HepG2 (cell line): Measurements from ENCODE around the gene PPP4C. TPM values are rescaled to one million over a fixed set of nuclear protein-coding genes. Genes with fewer than 3 reads are reported as not detected.

Experiments
- ASH2L ChIP-seq: fragments of 300-600, 200-600 bp; sonication (generic); IDR thresholded peaks from 2 replicates; pipeline ENCODE4 v1.7.0; 2017; ENCODE audit warnings: low read depth, mild to moderate bottlenecking, moderate library complexity, mixed read lengths, low read length; ENCODE audit not compliant: insufficient read length
- ATAD3A ChIP-seq: sonication (generic); formaldehyde crosslinking; IDR thresholded peaks from 2 replicates; pipeline ENCODE4 v1.4.0; 2020; ENCODE audit warnings: missing genetic modification reagents
- BHLHE40 ChIP-seq: IDR thresholded peaks from 2 replicates; pipeline ENCODE4 v1.6.1; 2011; ENCODE audit warnings: low read length, improper control_type of control experiment
- GZF1 ChIP-seq: sonication (generic); formaldehyde crosslinking; IDR thresholded peaks from 2 replicates; pipeline ENCODE4 v1.5.1; 2020; ENCODE audit warnings: mild to moderate bottlenecking, missing genetic modification reagents
- ZBTB42 ChIP-seq: sonication (generic); formaldehyde crosslinking; IDR thresholded peaks from 2 replicates; pipeline ENCODE4 v1.5.0; 2020; ENCODE audit warnings: mild to moderate bottlenecking, missing genetic modification reagents
- ZNF143 ChIP-seq: sonication (generic); formaldehyde crosslinking; IDR thresholded peaks from 2 replicates; pipeline ENCODE4 v1.4.0; 2020; ENCODE audit warnings: missing genetic modification reagents
- ZNF232 ChIP-seq: sonication (generic); formaldehyde crosslinking; IDR thresholded peaks from 2 replicates; pipeline ENCODE4 v1.4.0; 2020; ENCODE audit warnings: missing genetic modification reagents, borderline replicate concordance
- ZNF367 ChIP-seq: sonication (generic); formaldehyde crosslinking; IDR thresholded peaks from 2 replicates; pipeline ENCODE4 v1.4.0; 2020; ENCODE audit warnings: missing genetic modification reagents, borderline replicate concordance
- ZNF496 ChIP-seq: sonication (generic); formaldehyde crosslinking; IDR thresholded peaks from 2 replicates; pipeline ENCODE4 v1.8.1; 2023; ENCODE audit warnings: mild to moderate bottlenecking, moderate library complexity, missing genetic modification reagents; ENCODE audit not compliant: insufficient replicate concordance
- ZNF709 ChIP-seq: sonication (generic); formaldehyde crosslinking; IDR thresholded peaks from 2 replicates; pipeline ENCODE4 v1.5.0; 2020; ENCODE audit warnings: mild to moderate bottlenecking, missing genetic modification reagents
- ZNF773 ChIP-seq: sonication (generic); formaldehyde crosslinking; IDR thresholded peaks from 2 replicates; pipeline ENCODE4 v1.4.0; 2020; ENCODE audit warnings: missing genetic modification reagents, borderline replicate concordance
- polyA plus RNA-seq, 8 experiments: library from polyadenylated mRNA; depleted of rRNA in 3 of 8; stranded (reverse) in 7 of 8; unstranded in 1 of 8; fragments of >200 nt; fragmentation: Illumina TruSeq in 4 of 8; extraction: Trizol in 4 of 8; gene quantifications; 2 replicates each; pipeline versions ENCODE4 v1.2.1 to v1.2.3, GENCODE V29; 2011 to 2016; ENCODE audit warnings: low read depth in 4 of 8, missing spikeins in 1 of 8, mixed read lengths in 1 of 8; ENCODE audit not compliant: insufficient read depth in 1 of 8
- total RNA-seq, 5 experiments: library from RNA; depleted of rRNA; stranded (reverse); fragments of >200 nt; fragmentation: Illumina TruSeq; extraction: Trizol; gene quantifications; 2 replicates each; pipeline ENCODE4 v1.2.3, GENCODE V29; 2016; ENCODE audit warnings: low read depth in 1 of 5
- TF ChIP-seq, protein P1 (sequence below): sonication (generic); formaldehyde crosslinking; IDR thresholded peaks from 2 replicates; pipeline ENCODE4 v1.4.0; 2020; ENCODE audit warnings: missing genetic modification reagents
- TF ChIP-seq, protein P2 (sequence below): sonication (generic); formaldehyde crosslinking; IDR thresholded peaks from 2 replicates; pipeline ENCODE4 v1.5.0; 2020; ENCODE audit warnings: missing genetic modification reagents
- TF ChIP-seq, protein P3 (sequence below): IDR thresholded peaks from 2 replicates; pipeline ENCODE4 v1.6.1; 2012; ENCODE audit warnings: low read depth, low read length, improper control_type of control experiment

Gene PPP4C
- total and polyA plus RNA-seq, 2 of the 13 experiments (the other 11 are each of a cell fraction or from before 2014, with no cell fraction given), result 176 to 220 TPM

DNA sequence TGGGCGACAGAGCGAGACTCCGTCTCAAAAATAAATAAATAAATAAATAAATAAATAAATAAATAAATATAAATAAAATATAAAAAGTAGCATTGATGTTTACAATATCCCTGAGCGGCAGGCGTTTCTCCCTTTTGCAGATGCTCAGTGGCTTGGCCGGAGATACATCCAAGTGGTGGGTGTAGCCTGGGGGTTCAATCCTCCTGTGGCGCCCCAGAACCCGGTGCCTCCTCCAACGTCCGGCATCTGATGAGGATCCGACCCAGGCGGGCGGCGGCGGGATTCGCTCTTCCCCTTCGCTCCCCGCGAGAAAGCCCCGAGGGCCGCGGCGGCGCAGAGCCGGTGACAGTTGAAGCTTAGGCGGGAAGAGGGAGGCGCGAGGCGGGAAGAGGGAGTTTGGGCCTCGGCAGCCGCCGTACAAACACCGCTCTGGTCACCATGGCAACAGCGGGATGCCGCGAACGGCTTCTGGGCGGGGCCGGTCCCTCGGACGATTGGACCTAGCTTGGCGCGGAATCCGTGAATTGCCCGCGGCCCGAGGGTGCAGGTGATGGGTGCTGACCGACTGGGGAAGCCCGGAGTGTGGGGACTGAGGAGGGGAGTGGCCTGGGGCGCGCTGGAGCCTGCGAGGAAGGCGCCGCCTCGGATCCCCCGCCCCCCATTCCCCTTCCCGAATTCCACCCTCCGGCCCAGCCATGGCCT lies 23.0 kb upstream of the PPP4C start (continued):
- TF ChIP-seq ASH2L (peak; percentile 44), ZNF143 (peak; percentile 58; the same call in 1 of the 2 replicates), ZBTB42 (CRISPR knock-in tag) (peak; percentile 92; the same call in 1 of the 2 replicates), GZF1 (CRISPR knock-in tag) (no peak), ZNF496 (CRISPR knock-in tag) (no peak), ATAD3A (CRISPR knock-in tag) (no peak), ZNF773 (CRISPR knock-in tag) (peak; percentile 67; the same call in 1 of the 2 replicates), ZNF232 (peak; percentile 88), ZNF709 (peak; percentile 78), BHLHE40 (no peak), ZNF367 (CRISPR knock-in tag) (no peak)
- TF ChIP-seq, protein P1, sequence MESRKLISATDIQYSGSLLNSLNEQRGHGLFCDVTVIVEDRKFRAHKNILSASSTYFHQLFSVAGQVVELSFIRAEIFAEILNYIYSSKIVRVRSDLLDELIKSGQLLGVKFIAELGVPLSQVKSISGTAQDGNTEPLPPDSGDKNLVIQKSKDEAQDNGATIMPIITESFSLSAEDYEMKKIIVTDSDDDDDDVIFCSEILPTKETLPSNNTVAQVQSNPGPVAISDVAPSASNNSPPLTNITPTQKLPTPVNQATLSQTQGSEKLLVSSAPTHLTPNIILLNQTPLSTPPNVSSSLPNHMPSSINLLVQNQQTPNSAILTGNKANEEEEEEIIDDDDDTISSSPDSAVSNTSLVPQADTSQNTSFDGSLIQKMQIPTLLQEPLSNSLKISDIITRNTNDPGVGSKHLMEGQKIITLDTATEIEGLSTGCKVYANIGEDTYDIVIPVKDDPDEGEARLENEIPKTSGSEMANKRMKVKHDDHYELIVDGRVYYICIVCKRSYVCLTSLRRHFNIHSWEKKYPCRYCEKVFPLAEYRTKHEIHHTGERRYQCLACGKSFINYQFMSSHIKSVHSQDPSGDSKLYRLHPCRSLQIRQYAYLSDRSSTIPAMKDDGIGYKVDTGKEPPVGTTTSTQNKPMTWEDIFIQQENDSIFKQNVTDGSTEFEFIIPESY, result peak; percentile 78; the same call in 1 of the 2 replicates
- TF ChIP-seq, protein P2, sequence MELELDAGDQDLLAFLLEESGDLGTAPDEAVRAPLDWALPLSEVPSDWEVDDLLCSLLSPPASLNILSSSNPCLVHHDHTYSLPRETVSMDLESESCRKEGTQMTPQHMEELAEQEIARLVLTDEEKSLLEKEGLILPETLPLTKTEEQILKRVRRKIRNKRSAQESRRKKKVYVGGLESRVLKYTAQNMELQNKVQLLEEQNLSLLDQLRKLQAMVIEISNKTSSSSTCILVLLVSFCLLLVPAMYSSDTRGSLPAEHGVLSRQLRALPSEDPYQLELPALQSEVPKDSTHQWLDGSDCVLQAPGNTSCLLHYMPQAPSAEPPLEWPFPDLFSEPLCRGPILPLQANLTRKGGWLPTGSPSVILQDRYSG (CRISPR knock-in tag), result no peak
- TF ChIP-seq, protein P3, sequence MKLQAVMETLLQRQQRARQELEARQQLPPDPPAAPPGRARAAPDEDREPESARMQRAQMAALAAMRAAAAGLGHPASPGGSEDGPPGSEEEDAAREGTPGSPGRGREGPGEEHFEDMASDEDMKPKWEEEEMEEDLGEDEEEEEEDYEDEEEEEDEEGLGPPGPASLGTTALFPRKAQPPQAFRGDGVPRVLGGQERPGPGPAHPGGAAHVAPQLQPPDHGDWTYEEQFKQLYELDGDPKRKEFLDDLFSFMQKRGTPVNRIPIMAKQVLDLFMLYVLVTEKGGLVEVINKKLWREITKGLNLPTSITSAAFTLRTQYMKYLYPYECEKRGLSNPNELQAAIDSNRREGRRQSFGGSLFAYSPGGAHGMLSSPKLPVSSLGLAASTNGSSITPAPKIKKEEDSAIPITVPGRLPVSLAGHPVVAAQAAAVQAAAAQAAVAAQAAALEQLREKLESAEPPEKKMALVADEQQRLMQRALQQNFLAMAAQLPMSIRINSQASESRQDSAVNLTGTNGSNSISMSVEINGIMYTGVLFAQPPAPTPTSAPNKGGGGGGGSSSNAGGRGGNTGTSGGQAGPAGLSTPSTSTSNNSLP, result no peak
